ENCODE data around the gene OSM.

- TF ChIP-seq, protein P1, sequence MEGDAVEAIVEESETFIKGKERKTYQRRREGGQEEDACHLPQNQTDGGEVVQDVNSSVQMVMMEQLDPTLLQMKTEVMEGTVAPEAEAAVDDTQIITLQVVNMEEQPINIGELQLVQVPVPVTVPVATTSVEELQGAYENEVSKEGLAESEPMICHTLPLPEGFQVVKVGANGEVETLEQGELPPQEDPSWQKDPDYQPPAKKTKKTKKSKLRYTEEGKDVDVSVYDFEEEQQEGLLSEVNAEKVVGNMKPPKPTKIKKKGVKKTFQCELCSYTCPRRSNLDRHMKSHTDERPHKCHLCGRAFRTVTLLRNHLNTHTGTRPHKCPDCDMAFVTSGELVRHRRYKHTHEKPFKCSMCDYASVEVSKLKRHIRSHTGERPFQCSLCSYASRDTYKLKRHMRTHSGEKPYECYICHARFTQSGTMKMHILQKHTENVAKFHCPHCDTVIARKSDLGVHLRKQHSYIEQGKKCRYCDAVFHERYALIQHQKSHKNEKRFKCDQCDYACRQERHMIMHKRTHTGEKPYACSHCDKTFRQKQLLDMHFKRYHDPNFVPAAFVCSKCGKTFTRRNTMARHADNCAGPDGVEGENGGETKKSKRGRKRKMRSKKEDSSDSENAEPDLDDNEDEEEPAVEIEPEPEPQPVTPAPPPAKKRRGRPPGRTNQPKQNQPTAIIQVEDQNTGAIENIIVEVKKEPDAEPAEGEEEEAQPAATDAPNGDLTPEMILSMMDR (IDR thresholded peaks at IDR 0.05) = no peak
- TF ChIP-seq POLR2A (IDR thresholded peaks at IDR 0.05; ENCODE audit: low read depth) (no peak), POLR2AphosphoS5 (IDR thresholded peaks at IDR 0.05) (no peak), EP300 (IDR thresholded peaks at IDR 0.05) (no peak)
These were observed 6.0 kb downstream of the OSM start for GRCh38 chr22:30260682-30261081.
